HepG2 (cell line): ENCODE measurements around the gene TMCC1. TPM values are rescaled to one million over a fixed set of nuclear protein-coding genes. Genes with fewer than 3 reads are reported as not detected.

ENCODE experiments used
- ATAC-seq: fragments of 200-7000 bp; cut with Tn5 transposase; 3 replicates; pipeline ENCODE4 v1.9.1; 2020; ENCODE audit warnings: mild to moderate bottlenecking, moderate library complexity
- BruUV-seq: library from RNA; stranded (reverse); fragments of 400-500 nt; replicated peaks from 2 replicates; lab custom pipeline; 2021; lab: Mats Ljungman, UMichigan
- CTCF ChIA-PET: fragments of 300-600 bp; formaldehyde crosslinking; extraction: SDS; loops from one replicate; lab custom pipeline; 2021; ENCODE audit warnings: low total read pairs, inconsistent platforms, low intra/inter-chr PET ratio; lab: Yijun Ruan, JAX
- POLR2A ChIA-PET: fragments of 350-600 bp; sonication (Branson Sonifier 250); formaldehyde crosslinking; loops from one replicate; lab custom pipeline; 2020; ENCODE audit warnings: antibody characterized with exemption, inconsistent platforms; lab: Yijun Ruan, JAX
- DNase-seq: peaks from one replicate; pipeline ENCODE4 v3.0.0-alpha.2; 2015; ENCODE audit warnings: low spot score
- FAIRE-seq: peaks from 3 replicates; lab custom pipeline; 2011; peaks lifted over from hg19 to GRCh38; lab: Jason Lieb, UNC
- H2AFZ ChIP-seq: one replicate; pipeline ENCODE4 v1.6.1; 2011; ENCODE audit warnings: low read length, inconsistent platforms
- H3K27ac ChIP-seq: fragments of 300-600 bp; 3 replicates; pipeline ENCODE4 v1.8.0; 2011; ENCODE audit warnings: mixed run types, mild to moderate bottlenecking, mixed read lengths, low read length, inconsistent platforms; ENCODE audit not compliant: insufficient read depth; ENCODE audit errors: extremely low read length
- H3K27me3 ChIP-seq, 2 experiments: fragments of 200-600 bp in 1 of 2; 2 replicates in 1 of 2; 3 replicates in 1 of 2; pipeline versions ENCODE4 v1.6.0 to v1.8.0; 2011; ENCODE audit warnings: low read length in 2 of 2, mild to moderate bottlenecking in 2 of 2, moderate library complexity in 2 of 2, inconsistent platforms in 1 of 2; ENCODE audit not compliant: insufficient read depth in 2 of 2, control insufficient read depth in 1 of 2
- H3K36me3 ChIP-seq, 2 experiments: fragments of 200-600 bp in 1 of 2; replicated peaks in 1 of 2; 2 replicates in 1 of 2; 3 replicates in 1 of 2; pipeline versions ENCODE4 v1.5.1 to v1.8.0; 2011; ENCODE audit warnings: low read length in 2 of 2, inconsistent platforms in 1 of 2; ENCODE audit not compliant: insufficient read depth in 2 of 2, control insufficient read depth in 1 of 2
- H3K4me1 ChIP-seq: 2 replicates; pipeline ENCODE4 v1.5.1; 2012; ENCODE audit warnings: low read length, inconsistent platforms; ENCODE audit not compliant: insufficient read depth
- H3K4me2 ChIP-seq: 2 replicates; pipeline ENCODE4 v1.6.0; 2011; ENCODE audit warnings: low read depth, low read length, inconsistent platforms
- H3K4me3 ChIP-seq, 3 experiments: fragments of 200-600 bp in 1 of 3; sonication (generic), shearing (Covaris generic) in 1 of 3; replicated peaks in 1 of 3; 2 replicates each; pipeline ENCODE4 v1.5.1; 2011 to 2016; ENCODE audit warnings: low read length in 3 of 3, inconsistent platforms in 2 of 3, low read depth in 2 of 3, mild to moderate bottlenecking in 2 of 3, control low read depth in 1 of 3, mixed read lengths in 1 of 3; ENCODE audit not compliant: insufficient read depth in 1 of 3
- H3K79me2 ChIP-seq: one replicate; pipeline ENCODE4 v1.6.1; 2011; ENCODE audit warnings: low read length, inconsistent platforms; ENCODE audit not compliant: insufficient read depth
- H3K9ac ChIP-seq: 2 replicates; pipeline ENCODE4 v1.6.0; 2011; ENCODE audit warnings: mild to moderate bottlenecking, low read depth, low read length, inconsistent platforms; ENCODE audit not compliant: insufficient read depth
- H3K9me3 ChIP-seq: 2 replicates; pipeline ENCODE4 v1.5.1; 2012; ENCODE audit warnings: mild to moderate bottlenecking, low read length
- H4K20me1 ChIP-seq: 2 replicates; pipeline ENCODE4 v1.6.0; 2011; ENCODE audit warnings: inconsistent platforms, mild to moderate bottlenecking, low read length, moderate library complexity; ENCODE audit not compliant: insufficient read depth
- FOXJ3 ChIP-seq: sonication (generic); formaldehyde crosslinking; IDR thresholded peaks from 2 replicates; pipeline ENCODE4 v1.4.0; 2020; ENCODE audit warnings: missing genetic modification reagents, mild to moderate bottlenecking, borderline replicate concordance
- HNF4A ChIP-seq: sonication (generic); formaldehyde crosslinking; IDR thresholded peaks from 2 replicates; pipeline ENCODE4 v1.4.0; 2020; ENCODE audit warnings: missing genetic modification reagents
- ZMYM4 ChIP-seq: sonication (generic); formaldehyde crosslinking; IDR thresholded peaks from 2 replicates; pipeline ENCODE4 v1.8.1; 2023; ENCODE audit warnings: mild to moderate bottlenecking, missing genetic modification reagents
- ZNF160 ChIP-seq: sonication (generic); formaldehyde crosslinking; IDR thresholded peaks from 2 replicates; pipeline ENCODE4 v1.8.0; 2022; ENCODE audit warnings: mild to moderate bottlenecking, inconsistent platforms, missing genetic modification reagents
- ZNF333 ChIP-seq: sonication (generic); formaldehyde crosslinking; IDR thresholded peaks from 2 replicates; pipeline ENCODE4 v1.4.0; 2020; ENCODE audit warnings: mild to moderate bottlenecking, missing genetic modification reagents, borderline replicate concordance
- ZNF644 ChIP-seq: IDR thresholded peaks from 2 replicates; pipeline ENCODE4 v1.6.1; 2016; ENCODE audit warnings: low read depth
- ZNF83 ChIP-seq: sonication (generic); formaldehyde crosslinking; IDR thresholded peaks from 2 replicates; pipeline ENCODE4 v1.4.0; 2020; ENCODE audit warnings: missing genetic modification reagents, mild to moderate bottlenecking, borderline replicate concordance
- WGBS: methylation state at CpG from one replicate; pipeline ENCODE4 v1.1.6; 2017; ENCODE audit warnings: low lambda C conversion rate; 5-methylcytosine and 5-hydroxymethylcytosine counted together
- in situ Hi-C: cut with HindIII; loops from 2 replicates; pipeline ENCODE4 v1.10.0; 2017; ENCODE audit warnings: low pct_unique_long_range_greater_than_20kb; ENCODE audit not compliant: extremely low pct_ligation_motif_present
- intact Hi-C: fragments of 100-400 bp; cut with micrococcal nuclease; formaldehyde crosslinking; loops from one replicate; pipeline ENCODE4 v1.10.0; 2022; ENCODE audit not compliant: unreplicated experiment
- polyA plus RNA-seq, 8 experiments: library from polyadenylated mRNA; depleted of rRNA in 3 of 8; stranded (reverse) in 7 of 8; unstranded in 1 of 8; fragments of >200 nt; fragmentation: Illumina TruSeq in 4 of 8; extraction: Trizol in 4 of 8; gene quantifications; 2 replicates each; pipeline versions ENCODE4 v1.2.1 to v1.2.3, GENCODE V29; 2011 to 2016; ENCODE audit warnings: low read depth in 4 of 8, missing spikeins in 1 of 8, mixed read lengths in 1 of 8; ENCODE audit not compliant: insufficient read depth in 1 of 8
- total RNA-seq, 5 experiments: library from RNA; depleted of rRNA; stranded (reverse); fragments of >200 nt; fragmentation: Illumina TruSeq; extraction: Trizol; gene quantifications; 2 replicates each; pipeline ENCODE4 v1.2.3, GENCODE V29; 2016; ENCODE audit warnings: low read depth in 1 of 5
- TF ChIP-seq, protein P1 (sequence below): sonication (generic); formaldehyde crosslinking; IDR thresholded peaks from 2 replicates; pipeline ENCODE4 v1.5.1; 2020; ENCODE audit warnings: mild to moderate bottlenecking, missing genetic modification reagents, borderline replicate concordance
- TF ChIP-seq, protein P2 (sequence below): sonication (generic); formaldehyde crosslinking; IDR thresholded peaks from 2 replicates; pipeline ENCODE4 v1.5.0; 2020; ENCODE audit warnings: missing genetic modification reagents
- TF ChIP-seq, protein P3 (sequence below): sonication (generic); formaldehyde crosslinking; IDR thresholded peaks from 2 replicates; pipeline ENCODE4 v1.8.0; 2022; ENCODE audit warnings: missing genetic modification reagents, mild to moderate bottlenecking, moderate library complexity, borderline replicate concordance
- TF ChIP-seq, protein P4 (sequence below): sonication (generic); formaldehyde crosslinking; IDR thresholded peaks from 2 replicates; pipeline ENCODE4 v1.5.0; 2020; ENCODE audit warnings: missing genetic modification reagents

Gene TMCC1
- total and polyA plus RNA-seq, 2 of the 13 experiments (the other 11 are each of a cell fraction or from before 2014, with no cell fraction given): 12.1 to 264 TPM

DNA sequence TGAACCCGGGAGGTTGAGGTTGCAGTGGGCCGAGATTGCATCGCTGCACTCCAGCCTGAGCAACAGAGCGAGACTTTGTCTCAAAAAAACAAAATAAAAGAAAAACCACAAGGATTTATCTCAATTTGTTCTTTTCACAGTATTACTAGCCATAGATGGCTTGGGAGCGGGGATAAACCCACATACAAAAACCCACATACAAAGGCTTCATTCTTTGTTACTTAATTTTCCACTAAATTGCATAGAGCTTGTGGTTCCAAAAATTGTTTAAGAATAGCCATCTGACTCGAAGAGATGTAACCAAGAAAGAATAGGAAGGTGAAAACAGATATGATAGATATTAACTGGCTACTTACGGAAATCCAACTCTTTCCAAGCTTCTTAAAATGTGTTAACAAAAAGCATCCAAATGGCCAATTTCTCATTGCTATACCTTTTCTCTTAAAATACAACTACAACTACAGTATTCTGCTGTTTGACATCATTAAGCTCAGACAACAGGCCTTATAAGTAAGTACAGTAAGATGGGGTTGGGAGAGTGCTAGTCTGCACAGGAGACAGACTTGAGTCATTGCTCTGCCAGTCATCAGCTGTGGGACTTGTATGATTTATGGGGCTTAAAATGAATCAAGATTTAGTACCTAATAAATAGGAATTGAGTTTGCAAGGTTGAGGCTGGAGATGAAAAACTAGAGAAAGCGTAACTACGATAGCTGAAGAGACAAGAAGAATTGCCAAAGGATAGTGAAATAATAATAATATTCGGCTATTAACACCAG lies 190.4 kb downstream of the TMCC1 start:
- Histone ChIP-seq H3K9me3 (no peaks in the 10 kb centered on the region), H3K27ac (no peak overlapping the region), H4K20me1 (no peaks in the 10 kb centered on the region), H3K27me3 (no peaks in the 10 kb centered on the region), H3K4me1 (no peaks in the 10 kb centered on the region; the same call in 1 of the 2 replicates)
- POLR2A ChIA-PET: no interaction called here
- no peak for ATAC-seq
- in situ Hi-C loops: no loop called here
- TF ChIP-seq, protein P1, sequence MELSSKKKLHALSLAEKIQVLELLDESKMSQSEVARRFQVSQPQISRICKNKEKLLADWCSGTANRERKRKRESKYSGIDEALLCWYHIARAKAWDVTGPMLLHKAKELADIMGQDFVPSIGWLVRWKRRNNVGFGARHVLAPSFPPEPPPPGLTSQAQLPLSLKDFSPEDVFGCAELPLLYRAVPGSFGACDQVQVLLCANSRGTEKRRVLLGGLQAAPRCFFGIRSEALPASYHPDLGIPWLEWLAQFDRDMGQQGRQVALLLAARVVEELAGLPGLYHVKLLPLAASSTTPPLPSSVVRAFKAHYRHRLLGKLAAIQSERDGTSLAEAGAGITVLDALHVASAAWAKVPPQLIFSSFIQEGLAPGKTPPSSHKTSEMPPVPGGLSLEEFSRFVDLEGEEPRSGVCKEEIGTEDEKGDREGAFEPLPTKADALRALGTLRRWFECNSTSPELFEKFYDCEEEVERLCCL: no peak
- TF ChIP-seq ZNF83 (CRISPR knock-in tag) (no peak), HNF4A (no peak)
- TF ChIP-seq, all 625 proteins: peak for 0
- 95% methylated on average over 10 of the region's 10 CpGs for WGBS
- no TSS peak for BruUV-seq
- CTCF ChIA-PET: no interaction called here
- Histone ChIP-seq H3K79me2 (no peaks in the 10 kb centered on the region), H3K4me2 (no peak overlapping the region), H3K36me3 (no peaks in the 10 kb centered on the region), H3K9ac (no peak overlapping the region), H3K4me3 (no peak overlapping the region), H2AFZ (no peak overlapping the region)
- no peak for FAIRE-seq
- no peak for DNase-seq
- intact Hi-C loops: no loop called here

DNA sequence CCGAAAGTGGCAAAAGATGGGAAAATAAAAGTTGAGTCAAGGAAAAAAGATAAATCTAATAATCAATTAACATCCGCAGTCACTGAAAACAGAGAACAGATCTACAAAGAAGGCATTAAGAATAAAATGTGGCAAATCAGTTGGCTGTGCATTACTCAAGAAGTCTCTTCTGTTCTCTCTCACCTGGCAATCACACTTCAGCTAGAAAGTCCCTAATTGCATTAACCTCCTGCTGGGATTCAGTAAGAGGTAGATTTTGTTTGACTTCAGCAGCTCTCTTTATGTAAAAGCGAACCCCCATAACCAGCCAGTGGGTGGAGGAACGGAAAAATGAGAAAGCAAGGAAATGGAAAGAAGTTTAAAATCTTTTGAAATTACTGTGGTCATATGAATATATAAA lies 192.3 kb downstream of the TMCC1 start:
- Histone ChIP-seq H2AFZ (no peak overlapping the region), H3K4me3 (no peak overlapping the region), H3K4me2 (no peak overlapping the region), H3K9me3 (peaks cover 11% of the 10 kb centered on the region), H3K79me2 (no peaks in the 10 kb centered on the region), H4K20me1 (no peaks in the 10 kb centered on the region), H3K36me3 (peaks cover 0 to 3% of the 10 kb centered on the region in 2 experiments; a peak in 2 of 5 replicates), H3K4me1 (peaks cover 8% of the 10 kb centered on the region), H3K27ac (no peak overlapping the region), H3K9ac (no peak overlapping the region), H3K27me3 (no peaks in the 10 kb centered on the region)
- no peak for FAIRE-seq
- ATAC-seq: no peak
- in situ Hi-C loops (no loop called here), intact Hi-C loops (no loop called here)
- BruUV-seq: no TSS peak
- POLR2A ChIA-PET: no interaction called here
- 97% methylated on average over 4 of the region's 4 CpGs for WGBS
- CTCF ChIA-PET: no interaction called here
- no peak for DNase-seq
- TF ChIP-seq, protein P2, sequence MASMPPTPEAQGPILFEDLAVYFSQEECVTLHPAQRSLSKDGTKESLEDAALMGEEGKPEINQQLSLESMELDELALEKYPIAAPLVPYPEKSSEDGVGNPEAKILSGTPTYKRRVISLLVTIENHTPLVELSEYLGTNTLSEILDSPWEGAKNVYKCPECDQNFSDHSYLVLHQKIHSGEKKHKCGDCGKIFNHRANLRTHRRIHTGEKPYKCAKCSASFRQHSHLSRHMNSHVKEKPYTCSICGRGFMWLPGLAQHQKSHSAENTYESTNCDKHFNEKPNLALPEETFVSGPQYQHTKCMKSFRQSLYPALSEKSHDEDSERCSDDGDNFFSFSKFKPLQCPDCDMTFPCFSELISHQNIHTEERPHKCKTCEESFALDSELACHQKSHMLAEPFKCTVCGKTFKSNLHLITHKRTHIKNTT (CRISPR knock-in tag): no peak
- TF ChIP-seq ZMYM4 (CRISPR knock-in tag) (no peak), FOXJ3 (CRISPR knock-in tag) (no peak), ZNF644 (CRISPR knock-in tag) (no peak), ZNF160 (CRISPR knock-in tag) (no peak), ZNF333 (CRISPR knock-in tag) (no peak)
- TF ChIP-seq, protein P3, sequence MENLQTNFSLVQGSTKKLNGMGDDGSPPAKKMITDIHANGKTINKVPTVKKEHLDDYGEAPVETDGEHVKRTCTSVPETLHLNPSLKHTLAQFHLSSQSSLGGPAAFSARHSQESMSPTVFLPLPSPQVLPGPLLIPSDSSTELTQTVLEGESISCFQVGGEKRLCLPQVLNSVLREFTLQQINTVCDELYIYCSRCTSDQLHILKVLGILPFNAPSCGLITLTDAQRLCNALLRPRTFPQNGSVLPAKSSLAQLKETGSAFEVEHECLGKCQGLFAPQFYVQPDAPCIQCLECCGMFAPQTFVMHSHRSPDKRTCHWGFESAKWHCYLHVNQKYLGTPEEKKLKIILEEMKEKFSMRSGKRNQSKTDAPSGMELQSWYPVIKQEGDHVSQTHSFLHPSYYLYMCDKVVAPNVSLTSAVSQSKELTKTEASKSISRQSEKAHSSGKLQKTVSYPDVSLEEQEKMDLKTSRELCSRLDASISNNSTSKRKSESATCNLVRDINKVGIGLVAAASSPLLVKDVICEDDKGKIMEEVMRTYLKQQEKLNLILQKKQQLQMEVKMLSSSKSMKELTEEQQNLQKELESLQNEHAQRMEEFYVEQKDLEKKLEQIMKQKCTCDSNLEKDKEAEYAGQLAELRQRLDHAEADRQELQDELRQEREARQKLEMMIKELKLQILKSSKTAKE: no peak
- TF ChIP-seq, protein P4, sequence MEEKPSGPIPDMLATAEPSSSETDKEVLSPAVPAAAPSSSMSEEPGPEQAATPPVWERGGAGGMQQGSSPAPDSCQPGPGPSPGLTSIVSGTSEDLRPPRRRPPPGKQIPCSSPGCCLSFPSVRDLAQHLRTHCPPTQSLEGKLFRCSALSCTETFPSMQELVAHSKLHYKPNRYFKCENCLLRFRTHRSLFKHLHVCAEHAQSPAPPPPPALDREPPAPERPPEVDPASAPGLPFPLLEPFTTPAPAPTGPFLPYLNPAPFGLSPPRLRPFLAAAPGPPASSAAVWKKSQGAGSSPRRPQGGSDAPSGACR: no peak
